Tibial nerve (tissue), 4 donors: ENCODE results near the gene TBP.
"Not testable (repeated sequence)": the region's sequence is repeated elsewhere in the genome, so short reads cannot be mapped to it uniquely, and the experiment has no call there.

Experiments
- EP300 ChIP-seq, 2 donors: sonication (generic); formaldehyde crosslinking; IDR thresholded peaks; one replicate each; pipeline ENCODE4 v1.6.1; 2017; ENCODE audit warnings: antibody characterized with exemption in 2 of 2, mild to moderate bottlenecking in 1 of 2
- POLR2A ChIP-seq, 2 donors: fragments of 450-650 bp; IDR thresholded peaks; one replicate each; pipeline ENCODE4 v1.6.1; 2017; ENCODE audit warnings: antibody characterized with exemption in 2 of 2, mild to moderate bottlenecking in 2 of 2, moderate library complexity in 2 of 2
- TF ChIP-seq, protein P1 (sequence below), 5 experiments: fragments of 200-600 bp in 3 of 5; fragments of 450-650 bp in 2 of 5; sonication (generic) in 3 of 5; IDR thresholded peaks; one replicate each; pipeline ENCODE4 v1.5.1; 2016 to 2019; ENCODE audit warnings: antibody characterized with exemption in 5 of 5, mild to moderate bottlenecking in 3 of 5, moderate library complexity in 2 of 5

DNA sequence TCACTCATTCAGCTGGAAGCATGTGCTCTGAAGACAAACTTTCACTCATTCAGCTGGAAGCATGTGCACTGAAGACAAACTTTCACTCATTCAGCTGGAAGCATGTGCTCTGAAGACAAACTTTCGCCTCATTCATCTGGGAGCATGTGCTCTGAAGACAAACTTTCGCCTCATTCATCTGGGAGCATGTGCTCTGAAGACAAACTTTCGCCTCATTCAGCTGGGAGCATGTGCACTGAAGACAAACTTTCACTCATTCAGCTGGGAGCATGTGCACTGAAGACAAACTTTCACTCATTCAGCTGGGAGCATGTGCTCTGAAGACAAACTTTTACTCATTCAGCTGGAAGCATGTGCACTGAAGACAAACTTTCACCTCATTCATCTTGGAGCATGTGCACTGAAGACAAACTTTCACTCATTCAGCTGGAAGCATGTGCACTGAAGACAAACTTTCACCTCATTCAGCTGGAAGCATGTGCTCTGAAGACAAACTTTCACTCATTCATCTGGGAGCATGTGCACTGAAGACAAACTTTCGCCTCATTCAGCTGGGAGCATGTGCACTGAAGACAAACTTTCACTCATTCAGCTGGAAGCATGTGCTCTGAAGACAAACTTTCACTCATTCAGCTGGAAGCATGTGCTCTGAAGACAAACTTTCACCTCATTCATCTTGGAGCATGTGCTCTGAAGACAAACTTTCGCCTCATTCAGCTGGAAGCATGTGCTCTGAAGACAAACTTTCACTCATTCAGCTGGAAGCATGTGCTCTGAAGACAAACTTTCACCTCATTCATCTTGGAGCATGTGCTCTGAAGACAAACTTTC lies 45.1 kb upstream of the TBP start:
- TF ChIP-seq, protein P1, sequence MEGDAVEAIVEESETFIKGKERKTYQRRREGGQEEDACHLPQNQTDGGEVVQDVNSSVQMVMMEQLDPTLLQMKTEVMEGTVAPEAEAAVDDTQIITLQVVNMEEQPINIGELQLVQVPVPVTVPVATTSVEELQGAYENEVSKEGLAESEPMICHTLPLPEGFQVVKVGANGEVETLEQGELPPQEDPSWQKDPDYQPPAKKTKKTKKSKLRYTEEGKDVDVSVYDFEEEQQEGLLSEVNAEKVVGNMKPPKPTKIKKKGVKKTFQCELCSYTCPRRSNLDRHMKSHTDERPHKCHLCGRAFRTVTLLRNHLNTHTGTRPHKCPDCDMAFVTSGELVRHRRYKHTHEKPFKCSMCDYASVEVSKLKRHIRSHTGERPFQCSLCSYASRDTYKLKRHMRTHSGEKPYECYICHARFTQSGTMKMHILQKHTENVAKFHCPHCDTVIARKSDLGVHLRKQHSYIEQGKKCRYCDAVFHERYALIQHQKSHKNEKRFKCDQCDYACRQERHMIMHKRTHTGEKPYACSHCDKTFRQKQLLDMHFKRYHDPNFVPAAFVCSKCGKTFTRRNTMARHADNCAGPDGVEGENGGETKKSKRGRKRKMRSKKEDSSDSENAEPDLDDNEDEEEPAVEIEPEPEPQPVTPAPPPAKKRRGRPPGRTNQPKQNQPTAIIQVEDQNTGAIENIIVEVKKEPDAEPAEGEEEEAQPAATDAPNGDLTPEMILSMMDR (IDR thresholded peaks at IDR 0.05): not testable (repeated sequence)
- TF ChIP-seq POLR2A, EP300 (IDR thresholded peaks at IDR 0.05): not testable (repeated sequence)
